ENCODE results near the gene CSN3. TPM values are rescaled to one million over a fixed set of nuclear protein-coding genes. Genes with fewer than 3 reads are reported as not detected.

Gene CSN3
- total RNA-seq, 1 donor from 2014 or later = not detected

GRCh38 chr4:70239131-70239883, 3.1 kb upstream of the CSN3 start:
- Mint-ChIP-seq H3K36me3 (ENCODE audit: low read depth) (no peaks in the 10 kb centered on the region), H3K4me3 (no peak overlapping the region), H3K4me1 (ENCODE audit: low read depth) (no peaks in the 10 kb centered on the region), H3K27ac (no peak overlapping the region), H3K27me3 (ENCODE audit: insufficient read depth) (no peaks in the 10 kb centered on the region), H3K9me3 (no peaks in the 10 kb centered on the region)
- intact Hi-C loops (cut with micrococcal nuclease) = no loop called here
- no peak for DNase-seq (ENCODE audit: low spot score)

GRCh38 chr4:70239884-70240591, 2.4 kb upstream of the CSN3 start:
- Mint-ChIP-seq H3K4me3 (no peak overlapping the region), H3K4me1 (ENCODE audit: low read depth) (no peaks in the 10 kb centered on the region), H3K9me3 (no peaks in the 10 kb centered on the region), H3K27ac (no peak overlapping the region), H3K27me3 (ENCODE audit: insufficient read depth) (no peaks in the 10 kb centered on the region), H3K36me3 (ENCODE audit: low read depth) (no peaks in the 10 kb centered on the region)
- intact Hi-C loops (cut with micrococcal nuclease) = no loop called here
- DNase-seq (ENCODE audit: low spot score) = no peak

- no peaks in the 10 kb centered on the region for H3K27me3 Mint-ChIP-seq (ENCODE audit: insufficient read depth)
- H3K36me3 Mint-ChIP-seq (ENCODE audit: low read depth) = no peaks in the 10 kb centered on the region
- H3K4me3 Mint-ChIP-seq = no peak overlapping the region
- no peak for DNase-seq (ENCODE audit: low spot score)
- no peaks in the 10 kb centered on the region for H3K9me3 Mint-ChIP-seq
- no peaks in the 10 kb centered on the region for H3K4me1 Mint-ChIP-seq (ENCODE audit: low read depth)
- no peak overlapping the region for H3K27ac Mint-ChIP-seq
- intact Hi-C loops (cut with micrococcal nuclease) = no loop called here
Measured at GRCh38 chr4:70243091-70243490, 694 bp downstream of the CSN3 start.

GRCh38 chr4:70251250-70251944, 9.0 kb downstream of the CSN3 start:
- intact Hi-C loops (cut with micrococcal nuclease) = no loop called here
- Mint-ChIP-seq H3K4me3 (no peak overlapping the region), H3K4me1 (ENCODE audit: low read depth) (no peaks in the 10 kb centered on the region), H3K27ac (no peak overlapping the region), H3K27me3 (ENCODE audit: insufficient read depth) (no peaks in the 10 kb centered on the region), H3K9me3 (no peaks in the 10 kb centered on the region), H3K36me3 (ENCODE audit: low read depth) (no peaks in the 10 kb centered on the region)
- no peak for DNase-seq (ENCODE audit: low spot score)

- intact Hi-C loops (cut with micrococcal nuclease) = no loop called here
- H3K4me3 Mint-ChIP-seq = no peak overlapping the region
- no peaks in the 10 kb centered on the region for H3K9me3 Mint-ChIP-seq
- no peak overlapping the region for H3K27ac Mint-ChIP-seq
- H3K36me3 Mint-ChIP-seq (ENCODE audit: low read depth) = no peaks in the 10 kb centered on the region
- H3K4me1 Mint-ChIP-seq (ENCODE audit: low read depth) = no peaks in the 10 kb centered on the region
- no peak for DNase-seq (ENCODE audit: low spot score)
- H3K27me3 Mint-ChIP-seq (ENCODE audit: insufficient read depth) = no peaks in the 10 kb centered on the region
Measured at GRCh38 chr4:70251945-70252277, 9.5 kb downstream of the CSN3 start.

GRCh38 chr4:70269674-70270073, 27.3 kb downstream of the CSN3 start:
- no peak for DNase-seq (ENCODE audit: low spot score)
- Mint-ChIP-seq H3K4me3 (no peak overlapping the region), H3K27me3 (ENCODE audit: insufficient read depth) (no peaks in the 10 kb centered on the region), H3K9me3 (no peaks in the 10 kb centered on the region), H3K36me3 (ENCODE audit: low read depth) (no peaks in the 10 kb centered on the region), H3K4me1 (ENCODE audit: low read depth) (no peaks in the 10 kb centered on the region), H3K27ac (no peak overlapping the region)
- intact Hi-C loops (cut with micrococcal nuclease) = no loop called here

GRCh38 chr4:70277121-70277520, 34.7 kb downstream of the CSN3 start:
- Mint-ChIP-seq H3K36me3 (ENCODE audit: low read depth) (no peaks in the 10 kb centered on the region), H3K9me3 (no peaks in the 10 kb centered on the region), H3K27me3 (ENCODE audit: insufficient read depth) (no peaks in the 10 kb centered on the region), H3K27ac (no peak overlapping the region), H3K4me1 (ENCODE audit: low read depth) (no peaks in the 10 kb centered on the region), H3K4me3 (no peak overlapping the region)
- no peak for DNase-seq (ENCODE audit: low spot score)
- intact Hi-C loops (cut with micrococcal nuclease) = no loop called here

GRCh38 chr4:70280567-70280966, 38.2 kb downstream of the CSN3 start:
- Mint-ChIP-seq H3K36me3 (ENCODE audit: low read depth) (no peaks in the 10 kb centered on the region), H3K9me3 (no peaks in the 10 kb centered on the region), H3K4me1 (ENCODE audit: low read depth) (no peaks in the 10 kb centered on the region), H3K27me3 (ENCODE audit: insufficient read depth) (no peaks in the 10 kb centered on the region), H3K4me3 (no peak overlapping the region), H3K27ac (no peak overlapping the region)
- no peak for DNase-seq (ENCODE audit: low spot score)
- intact Hi-C loops (cut with micrococcal nuclease) = no loop called here

- Mint-ChIP-seq H3K4me3 (no peak overlapping the region), H3K27ac (no peak overlapping the region), H3K27me3 (ENCODE audit: insufficient read depth) (no peaks in the 10 kb centered on the region), H3K36me3 (ENCODE audit: low read depth) (no peaks in the 10 kb centered on the region), H3K9me3 (peaks cover 3% of the 10 kb centered on the region), H3K4me1 (ENCODE audit: low read depth) (no peaks in the 10 kb centered on the region)
- intact Hi-C loops (cut with micrococcal nuclease) = no loop called here
- no peak for DNase-seq (ENCODE audit: low spot score)
Measured at GRCh38 chr4:70288651-70289050, 46.3 kb downstream of the CSN3 start.

- Mint-ChIP-seq H3K27me3 (ENCODE audit: insufficient read depth) (no peaks in the 10 kb centered on the region), H3K27ac (no peak overlapping the region), H3K36me3 (ENCODE audit: low read depth) (no peaks in the 10 kb centered on the region), H3K9me3 (peaks cover 3% of the 10 kb centered on the region), H3K4me3 (no peak overlapping the region), H3K4me1 (ENCODE audit: low read depth) (no peaks in the 10 kb centered on the region)
- intact Hi-C loops (cut with micrococcal nuclease) = no loop called here
- DNase-seq (ENCODE audit: low spot score) = no peak
Measured at GRCh38 chr4:70291341-70291740, 48.9 kb downstream of the CSN3 start.

GRCh38 chr4:70297576-70297975, 55.2 kb downstream of the CSN3 start:
- no peaks in the 10 kb centered on the region for H3K9me3 Mint-ChIP-seq
- intact Hi-C loops (cut with micrococcal nuclease) = no loop called here
- no peaks in the 10 kb centered on the region for H3K27me3 Mint-ChIP-seq (ENCODE audit: insufficient read depth)
- H3K4me1 Mint-ChIP-seq (ENCODE audit: low read depth) = no peaks in the 10 kb centered on the region
- no peak for DNase-seq (ENCODE audit: low spot score)
- no peak overlapping the region for H3K27ac Mint-ChIP-seq
- H3K4me3 Mint-ChIP-seq = no peak overlapping the region
- H3K36me3 Mint-ChIP-seq (ENCODE audit: low read depth) = no peaks in the 10 kb centered on the region

- H3K27me3 Mint-ChIP-seq (ENCODE audit: insufficient read depth) = no peaks in the 10 kb centered on the region
- no peak overlapping the region for H3K27ac Mint-ChIP-seq
- intact Hi-C loops (cut with micrococcal nuclease) = no loop called here
Measured at GRCh38 chr4:70298051-70298450, 55.7 kb downstream of the CSN3 start.

GRCh38 chr4:70299643-70300042, 57.2 kb downstream of the CSN3 start:
- H3K27me3 Mint-ChIP-seq (ENCODE audit: insufficient read depth) = no peaks in the 10 kb centered on the region
- intact Hi-C loops (cut with micrococcal nuclease) = no loop called here
- no peaks in the 10 kb centered on the region for H3K36me3 Mint-ChIP-seq (ENCODE audit: low read depth)
- H3K9me3 Mint-ChIP-seq = no peaks in the 10 kb centered on the region
- no peak for DNase-seq (ENCODE audit: low spot score)
- H3K4me3 Mint-ChIP-seq = no peak overlapping the region
- H3K4me1 Mint-ChIP-seq (ENCODE audit: low read depth) = no peaks in the 10 kb centered on the region
- no peak overlapping the region for H3K27ac Mint-ChIP-seq

More at GRCh38 chr4:70298051-70298450, 55.7 kb downstream of the CSN3 start:
- Mint-ChIP-seq H3K36me3 (ENCODE audit: low read depth) (no peaks in the 10 kb centered on the region), H3K9me3 (no peaks in the 10 kb centered on the region), H3K4me1 (ENCODE audit: low read depth) (no peaks in the 10 kb centered on the region), H3K4me3 (no peak overlapping the region)
- DNase-seq (ENCODE audit: low spot score) = no peak
